ENCODE measurements around the gene CYP11A1. TPM values are rescaled to one million over a fixed set of nuclear protein-coding genes. Genes with fewer than 3 reads are reported as not detected.

The CYP11A1 gene
- total RNA-seq, 2 donors from 2014 or later = 0.21 to 0.26 TPM

DNA sequence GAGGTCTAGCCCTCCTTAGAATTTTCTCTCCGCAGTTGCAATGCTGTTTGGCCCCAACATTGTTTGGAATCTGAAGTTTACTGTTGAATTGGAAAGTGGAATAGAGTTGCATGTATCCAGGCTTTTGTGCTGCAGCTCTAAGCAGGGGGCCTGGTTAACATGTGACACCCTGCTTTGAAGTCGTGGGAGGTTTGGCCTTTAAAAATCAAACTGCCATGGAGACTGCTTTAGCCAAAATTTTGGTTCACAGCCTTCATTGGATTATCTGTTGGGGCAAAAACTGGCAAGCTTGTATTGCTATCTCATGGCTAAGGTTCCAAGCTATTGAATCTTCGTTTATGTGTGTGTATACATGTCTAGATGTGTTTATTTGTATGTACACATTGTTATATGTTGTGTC, 15.8 kb downstream of the CYP11A1 start:
- Mint-ChIP-seq H3K4me1 (ENCODE audit: low read depth) (no peaks in the 10 kb centered on the region), H3K9me3 (peaks cover 5 to 6% of the 10 kb centered on the region in 2 donors), H3K27me3 (ENCODE audit: low read depth) (peaks cover 15% of the 10 kb centered on the region), H3K4me3 (no peak overlapping the region), H3K36me3 (ENCODE audit: insufficient read depth in 2 of 2) (peaks cover 6 to 8% of the 10 kb centered on the region in 2 donors), H3K27ac (no peak overlapping the region)
- no peak for DNase-seq
- ATAC-seq (replicated peaks in 1 of 2) = no peak

DNA sequence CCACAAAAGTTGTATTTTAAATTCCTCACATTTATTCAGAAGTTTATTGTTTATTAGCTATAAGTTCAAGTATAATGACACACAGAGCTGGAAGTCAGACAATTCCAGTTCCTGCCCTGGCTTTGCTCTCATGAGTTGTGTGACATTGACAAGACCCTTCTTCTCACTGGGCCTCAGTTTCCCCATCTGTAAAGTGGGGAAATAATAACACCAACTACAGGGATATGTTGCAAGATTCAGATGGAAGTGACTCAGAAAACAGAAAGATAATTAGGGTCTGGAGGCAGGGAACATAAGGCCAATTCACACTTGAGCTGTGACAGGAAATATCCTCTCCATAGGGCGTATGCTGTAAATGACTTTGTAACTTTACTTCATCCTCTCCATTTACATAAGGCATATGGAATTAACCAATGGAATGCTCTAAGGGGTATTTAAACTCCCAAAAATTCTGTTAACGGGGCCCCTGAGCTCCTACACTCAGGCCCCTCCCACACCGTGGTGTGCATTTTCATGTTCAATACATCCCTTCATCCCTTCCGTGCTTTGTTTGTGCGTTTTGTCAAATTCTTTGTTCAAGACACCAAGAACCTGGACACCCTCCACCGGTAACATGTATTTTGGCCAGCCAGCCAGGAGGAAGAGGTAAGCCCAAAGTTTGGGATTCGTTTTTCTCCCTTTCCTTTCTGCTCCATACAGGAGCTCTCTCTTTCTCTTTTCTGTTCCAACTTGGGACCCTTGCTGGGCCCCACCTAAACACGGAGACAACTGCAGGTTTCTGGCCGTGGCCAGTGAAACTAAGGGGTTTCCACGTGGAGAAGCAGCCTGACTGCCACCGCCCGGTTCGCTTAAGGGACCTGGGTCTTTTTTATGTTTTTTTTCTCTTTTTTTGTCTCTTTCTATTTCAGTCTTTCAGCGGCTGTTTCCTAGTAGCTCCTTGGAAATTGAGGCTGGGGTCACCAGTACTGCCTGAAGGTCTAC, 16.9 kb downstream of the CYP11A1 start:
- Mint-ChIP-seq H3K4me1 (ENCODE audit: low read depth) (peaks cover 3% of the 10 kb centered on the region), H3K9me3 (peaks cover 5 to 6% of the 10 kb centered on the region in 2 donors), H3K36me3 (ENCODE audit: insufficient read depth in 2 of 2) (peaks cover 6 to 8% of the 10 kb centered on the region in 2 donors), H3K27me3 (ENCODE audit: low read depth) (peaks cover 14% of the 10 kb centered on the region), H3K27ac (no peak overlapping the region), H3K4me3 (no peak overlapping the region)
- DNase-seq (no peak), ATAC-seq (replicated peaks in 1 of 2) (no peak)

DNA sequence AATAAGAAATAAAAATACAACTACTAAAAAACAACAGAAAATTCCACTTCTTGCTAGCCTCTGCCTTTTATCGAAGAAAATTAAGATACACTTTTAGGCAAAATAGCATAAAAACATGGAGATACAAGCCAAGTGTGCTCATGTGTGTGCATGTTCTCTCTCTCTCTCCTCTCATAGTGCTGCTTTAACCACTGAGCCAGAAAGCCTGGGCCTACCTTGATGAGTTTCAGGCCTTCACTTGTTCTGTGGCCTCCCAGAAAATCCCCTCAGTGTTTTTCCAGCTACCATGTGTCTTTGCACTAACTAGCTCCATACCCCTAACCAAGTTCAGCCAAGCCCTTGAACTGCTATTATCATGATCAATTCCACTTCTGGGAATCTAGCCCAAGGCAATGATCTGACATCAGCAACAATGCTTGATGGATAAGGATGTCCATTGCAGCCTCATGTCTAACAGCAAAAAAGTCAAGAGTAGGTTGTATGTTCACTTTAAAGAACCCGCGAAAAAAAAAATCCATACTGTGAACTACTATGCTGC, 18.1 kb downstream of the CYP11A1 start:
- Mint-ChIP-seq H3K27me3 (ENCODE audit: low read depth) (peaks cover 1% of the 10 kb centered on the region), H3K9me3 (no peaks in the 10 kb centered on the region), H3K4me1 (ENCODE audit: low read depth) (peaks cover 11% of the 10 kb centered on the region), H3K27ac (no peak overlapping the region), H3K4me3 (no peak overlapping the region), H3K36me3 (ENCODE audit: insufficient read depth in 2 of 2) (peaks cover 0 to under 1% of the 10 kb centered on the region in 2 donors)
- ATAC-seq (replicated peaks in 1 of 2) (no peak), DNase-seq (no peak)

DNA sequence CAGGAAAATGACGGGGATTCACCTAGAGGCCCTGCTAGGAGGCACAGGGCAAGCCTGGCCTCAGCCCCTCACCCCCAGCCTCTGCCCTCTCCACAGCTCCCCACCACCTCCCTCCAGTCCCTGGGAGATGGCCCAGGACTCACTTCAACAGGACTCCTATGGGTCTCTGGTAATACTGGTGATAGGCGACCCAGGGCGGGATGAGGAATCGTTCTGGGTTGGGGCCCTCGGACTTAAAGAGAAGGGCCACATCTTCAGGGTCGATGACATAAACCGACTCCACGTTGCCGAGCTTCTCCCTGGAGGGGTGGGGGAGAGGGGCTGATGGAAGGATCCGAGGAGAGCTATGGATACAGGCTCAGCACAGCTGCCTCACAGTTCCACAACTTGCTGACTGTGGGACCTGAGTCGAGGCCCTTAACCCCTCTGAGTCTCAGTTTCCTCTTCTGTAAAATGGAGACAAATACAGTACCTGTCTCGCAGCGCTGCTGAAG, 19.6 kb downstream of the CYP11A1 start:
- Mint-ChIP-seq H3K27me3 (ENCODE audit: low read depth) (no peaks in the 10 kb centered on the region), H3K27ac (no peak overlapping the region), H3K36me3 (ENCODE audit: insufficient read depth in 2 of 2) (no peaks in the 10 kb centered on the region), H3K4me1 (ENCODE audit: low read depth) (peaks cover 13% of the 10 kb centered on the region), H3K4me3 (no peak overlapping the region), H3K9me3 (no peaks in the 10 kb centered on the region)
- no peak for ATAC-seq (replicated peaks in 1 of 2)
- no peak for DNase-seq

DNA sequence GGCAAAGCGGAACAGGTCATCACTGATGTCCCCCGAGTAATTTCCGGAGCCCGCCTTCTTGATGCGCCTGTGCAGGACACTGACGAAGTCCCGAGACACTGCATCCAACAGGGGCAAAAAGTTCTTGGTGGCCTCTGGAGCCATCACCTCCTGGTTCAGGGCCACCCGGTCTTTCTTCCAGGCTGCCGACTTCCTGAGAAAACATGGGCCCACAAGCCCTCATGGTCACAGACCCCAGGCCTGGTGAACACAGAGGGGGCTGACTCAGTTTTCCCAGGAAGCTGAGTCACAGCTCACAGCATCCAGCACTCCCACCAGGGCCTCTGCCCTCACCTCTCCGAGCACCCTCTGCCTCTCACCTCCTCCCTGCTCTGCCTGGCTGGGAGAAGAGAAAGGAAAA, 22.4 kb downstream of the CYP11A1 start:
- Mint-ChIP-seq H3K9me3 (no peaks in the 10 kb centered on the region), H3K27ac (no peak overlapping the region), H3K36me3 (ENCODE audit: insufficient read depth in 2 of 2) (no peaks in the 10 kb centered on the region), H3K4me1 (ENCODE audit: low read depth) (peaks cover 13% of the 10 kb centered on the region), H3K27me3 (ENCODE audit: low read depth) (no peaks in the 10 kb centered on the region), H3K4me3 (no peak overlapping the region)
- ATAC-seq (replicated peaks in 1 of 2) (peak in 1 of 2 donors; percentile 27), DNase-seq (no peak)

DNA sequence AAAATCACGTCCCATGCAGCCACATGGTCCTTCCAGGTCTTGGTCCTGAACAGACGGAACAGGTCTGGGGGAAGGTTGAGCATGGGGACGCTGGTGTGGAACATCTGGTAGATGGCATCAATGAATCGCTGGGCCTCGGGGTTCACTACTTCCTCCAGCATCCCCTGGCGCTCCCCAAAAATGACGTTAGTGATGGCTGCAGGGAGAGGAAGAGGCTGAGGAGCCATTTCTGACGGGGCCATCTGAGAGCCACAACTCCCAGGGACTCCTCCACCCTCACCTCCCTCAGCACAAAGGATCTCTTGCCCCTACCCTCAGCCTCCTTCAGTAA, 23.7 kb downstream of the CYP11A1 start:
- no peak overlapping the region for H3K27ac Mint-ChIP-seq
- no peaks in the 10 kb centered on the region for H3K9me3 Mint-ChIP-seq
- no peaks in the 10 kb centered on the region for H3K27me3 Mint-ChIP-seq (ENCODE audit: low read depth)
- no peaks in the 10 kb centered on the region for H3K36me3 Mint-ChIP-seq (ENCODE audit: insufficient read depth in 2 of 2)
- ATAC-seq (replicated peaks in 1 of 2) = no peak
- DNase-seq = no peak
- H3K4me3 Mint-ChIP-seq = no peak overlapping the region
- peaks cover 13% of the 10 kb centered on the region for H3K4me1 Mint-ChIP-seq (ENCODE audit: low read depth)

DNA sequence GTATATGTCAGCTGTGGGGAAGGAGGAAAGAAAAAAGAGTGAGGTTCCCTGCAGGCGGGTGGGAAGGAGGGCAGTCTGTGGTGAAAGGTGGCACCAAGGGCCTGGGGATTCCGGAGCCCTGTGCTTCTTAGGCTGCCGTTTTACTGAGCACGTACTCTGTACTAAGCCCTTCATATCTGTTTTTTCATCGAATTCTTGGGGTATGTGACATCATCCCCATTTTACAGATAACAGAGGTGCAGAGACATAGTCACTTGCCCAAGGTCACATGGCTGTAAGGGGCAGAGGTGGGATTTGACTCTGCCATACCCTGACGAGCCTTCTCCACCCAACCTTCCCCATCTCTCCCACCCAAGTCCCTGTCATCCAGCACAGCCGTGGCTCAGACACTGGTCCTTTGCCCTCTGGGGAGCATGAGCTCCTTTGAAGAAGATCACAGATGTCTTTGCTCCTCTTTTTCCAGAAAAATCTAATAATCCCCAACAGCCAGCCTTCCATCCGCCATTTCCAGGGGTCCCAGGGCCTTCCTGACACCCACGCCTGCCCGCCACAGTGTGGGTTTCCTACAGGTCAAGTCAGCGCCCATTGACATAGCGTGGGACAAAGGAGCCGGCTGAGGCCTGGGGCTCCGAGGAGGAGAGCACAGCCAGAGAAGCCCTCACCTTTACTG, 24.2 kb downstream of the CYP11A1 start:
- H3K4me1 Mint-ChIP-seq (ENCODE audit: low read depth) = peaks cover 13% of the 10 kb centered on the region
- H3K9me3 Mint-ChIP-seq = no peaks in the 10 kb centered on the region
- DNase-seq = no peak
- no peaks in the 10 kb centered on the region for H3K27me3 Mint-ChIP-seq (ENCODE audit: low read depth)
- H3K4me3 Mint-ChIP-seq = no peak overlapping the region
- H3K27ac Mint-ChIP-seq = no peak overlapping the region
- ATAC-seq (replicated peaks in 1 of 2) = no peak
- no peaks in the 10 kb centered on the region for H3K36me3 Mint-ChIP-seq (ENCODE audit: insufficient read depth in 2 of 2)

DNA sequence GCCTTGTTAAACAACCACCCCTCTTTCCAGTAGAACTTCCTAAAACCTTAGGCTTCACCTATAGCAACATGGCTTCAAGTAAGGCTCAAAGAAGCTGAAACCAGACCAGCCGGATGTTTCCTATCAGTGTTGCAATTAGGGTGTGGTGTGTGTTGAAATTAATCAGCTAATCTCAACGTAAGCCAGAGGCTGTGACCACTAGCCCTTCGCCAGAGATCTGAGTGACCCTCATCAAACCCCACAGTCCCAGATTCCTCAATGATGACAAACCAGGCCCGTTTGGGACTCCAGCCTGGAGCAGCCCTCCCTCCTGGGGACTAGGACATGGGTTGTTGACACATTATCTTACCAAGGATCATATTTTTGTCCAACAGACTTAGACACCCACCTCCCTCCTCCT, 27.3 kb downstream of the CYP11A1 start:
- H3K9me3 Mint-ChIP-seq = no peaks in the 10 kb centered on the region
- no peak overlapping the region for H3K27ac Mint-ChIP-seq
- H3K36me3 Mint-ChIP-seq (ENCODE audit: insufficient read depth in 2 of 2) = no peaks in the 10 kb centered on the region
- peaks cover 6% of the 10 kb centered on the region for H3K4me1 Mint-ChIP-seq (ENCODE audit: low read depth)
- no peak overlapping the region for H3K4me3 Mint-ChIP-seq
- H3K27me3 Mint-ChIP-seq (ENCODE audit: low read depth) = no peaks in the 10 kb centered on the region
- DNase-seq = no peak
- ATAC-seq (replicated peaks in 1 of 2) = no peak

DNA sequence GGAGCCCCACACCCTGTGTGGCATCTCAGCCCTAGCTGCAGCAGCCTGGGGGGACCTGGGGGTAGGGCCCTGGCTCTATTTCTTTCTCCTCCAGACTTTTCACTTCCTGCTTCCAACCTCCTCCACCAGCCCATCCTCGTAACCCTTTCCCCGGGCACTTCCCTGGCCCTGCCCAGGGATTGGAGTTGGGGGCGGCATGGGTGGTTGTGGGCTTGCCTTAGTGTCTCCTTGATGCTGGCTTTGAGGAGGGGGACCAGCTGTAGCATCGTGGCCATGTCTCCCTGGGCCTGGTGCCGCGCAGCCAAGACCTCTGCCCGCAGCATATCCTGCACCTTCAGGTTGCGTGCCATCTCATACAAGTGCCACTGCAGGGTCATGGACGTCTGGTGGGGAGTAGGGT, 28.1 kb downstream of the CYP11A1 start:
- Mint-ChIP-seq H3K36me3 (ENCODE audit: insufficient read depth in 2 of 2) (no peaks in the 10 kb centered on the region), H3K4me3 (no peak overlapping the region), H3K4me1 (ENCODE audit: low read depth) (peaks cover 2% of the 10 kb centered on the region), H3K27ac (no peak overlapping the region), H3K9me3 (no peaks in the 10 kb centered on the region), H3K27me3 (ENCODE audit: low read depth) (no peaks in the 10 kb centered on the region)
- ATAC-seq (replicated peaks in 1 of 2) (no peak), DNase-seq (no peak)

DNA sequence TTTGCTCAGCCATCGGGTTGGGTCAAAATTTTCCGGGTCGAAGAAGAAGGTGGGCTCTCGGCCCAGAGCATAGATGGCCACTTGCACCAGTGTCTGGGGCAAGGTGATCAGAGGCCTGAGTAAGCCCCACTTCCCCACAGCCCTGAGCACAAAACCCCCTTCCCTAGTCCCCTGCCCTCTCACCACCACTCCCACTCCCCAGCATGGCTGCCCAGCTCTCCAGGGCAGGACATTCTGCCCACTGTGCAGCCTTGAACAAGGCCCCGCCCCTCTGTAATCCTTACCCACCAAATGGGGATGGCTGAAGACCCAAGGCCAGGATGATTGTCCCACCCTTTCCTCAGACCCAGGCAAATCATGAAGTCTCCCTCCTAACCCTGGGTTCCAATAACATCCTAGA, 28.8 kb downstream of the CYP11A1 start:
- no peak for DNase-seq
- H3K27me3 Mint-ChIP-seq (ENCODE audit: low read depth) = no peaks in the 10 kb centered on the region
- no peaks in the 10 kb centered on the region for H3K4me1 Mint-ChIP-seq (ENCODE audit: low read depth)
- H3K9me3 Mint-ChIP-seq = no peaks in the 10 kb centered on the region
- no peak overlapping the region for H3K27ac Mint-ChIP-seq
- ATAC-seq (replicated peaks in 1 of 2) = no peak
- H3K36me3 Mint-ChIP-seq (ENCODE audit: insufficient read depth in 2 of 2) = no peaks in the 10 kb centered on the region
- H3K4me3 Mint-ChIP-seq = no peak overlapping the region

DNA sequence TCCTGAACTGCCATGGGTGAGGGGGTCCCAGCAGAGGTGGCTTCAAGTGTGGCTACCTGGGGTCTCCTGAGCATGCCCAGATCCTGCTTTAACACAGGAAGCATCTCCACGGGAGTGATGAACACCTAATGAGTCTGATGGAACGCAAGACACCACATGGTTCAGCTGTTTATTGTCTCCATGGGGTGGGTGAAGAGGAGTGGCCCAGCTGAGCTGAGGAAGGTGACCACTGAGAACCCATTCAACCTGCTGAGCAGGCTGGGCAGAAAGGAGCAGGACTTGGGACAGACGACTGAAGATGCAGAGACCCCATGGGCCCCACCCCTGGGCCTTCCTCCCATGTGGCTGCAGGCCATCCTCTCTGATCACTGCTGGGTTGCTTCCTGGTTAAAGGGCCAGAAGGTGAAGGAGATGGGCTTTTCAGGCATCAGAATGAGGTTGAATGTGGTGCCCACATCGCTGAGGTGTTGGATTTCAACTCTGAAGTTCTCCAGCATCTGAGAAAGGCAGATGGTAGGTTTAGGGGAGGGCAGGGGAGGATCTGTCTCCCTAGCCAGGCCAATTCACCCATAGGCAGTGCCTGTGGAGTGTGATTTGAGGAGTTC, 29.7 kb downstream of the CYP11A1 start:
- no peaks in the 10 kb centered on the region for H3K9me3 Mint-ChIP-seq

DNA sequence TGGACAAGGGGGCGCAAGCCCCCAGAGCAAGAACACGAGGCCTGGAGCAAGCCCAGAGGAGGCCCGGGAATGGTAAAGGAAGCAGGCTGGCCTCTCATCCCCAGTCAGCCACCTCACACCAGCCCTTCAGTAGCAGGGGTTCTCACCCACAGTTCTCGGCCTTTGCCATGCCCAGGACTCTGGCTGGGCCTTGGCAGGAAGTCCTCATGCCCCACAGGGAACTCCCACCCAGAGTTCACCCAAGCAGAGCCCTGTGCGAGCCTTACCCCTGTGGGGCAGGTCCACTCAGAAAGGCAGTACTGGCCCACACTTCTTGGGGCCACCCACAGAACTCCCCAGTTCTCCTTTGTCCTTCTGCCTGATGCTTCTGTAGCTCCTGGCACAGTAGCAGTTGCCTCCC, 30.3 kb downstream of the CYP11A1 start:
- no peak overlapping the region for H3K27ac Mint-ChIP-seq
- ATAC-seq (replicated peaks in 1 of 2) = no peak
- no peak for DNase-seq
- no peaks in the 10 kb centered on the region for H3K4me1 Mint-ChIP-seq (ENCODE audit: low read depth)
- no peaks in the 10 kb centered on the region for H3K9me3 Mint-ChIP-seq
- no peaks in the 10 kb centered on the region for H3K27me3 Mint-ChIP-seq (ENCODE audit: low read depth)
- H3K4me3 Mint-ChIP-seq = no peak overlapping the region
- H3K36me3 Mint-ChIP-seq (ENCODE audit: insufficient read depth in 2 of 2) = no peaks in the 10 kb centered on the region

More for the DNA sequence above, 29.7 kb downstream of the CYP11A1 start:
- H3K4me3 Mint-ChIP-seq = no peak overlapping the region
- no peaks in the 10 kb centered on the region for H3K27me3 Mint-ChIP-seq (ENCODE audit: low read depth)
- ATAC-seq (replicated peaks in 1 of 2) (no peak), DNase-seq (no peak)
- no peak overlapping the region for H3K27ac Mint-ChIP-seq
- H3K4me1 Mint-ChIP-seq (ENCODE audit: low read depth) = no peaks in the 10 kb centered on the region
- H3K36me3 Mint-ChIP-seq (ENCODE audit: insufficient read depth in 2 of 2) = no peaks in the 10 kb centered on the region

All from activated T-cell treated with anti-CD3 and anti-CD28 coated beads, Interleukin-2, amount 50 U/mL, for 72 hours (primary cell).